Panc1 (cell line): ENCODE measurements around the gene CUEDC1. TPM values are rescaled to one million over a fixed set of nuclear protein-coding genes. Genes with fewer than 3 reads are reported as not detected.

ENCODE experiments used
- ATAC-seq: fragments of 200-7000 bp; cut with Tn5 transposase; 2 replicates; pipeline ENCODE4 v1.9.1; 2020; ENCODE audit warnings: mild to moderate bottlenecking, moderate library complexity
- BruUV-seq: library from RNA; stranded (reverse); fragments of 400-500 nt; replicated peaks from 2 replicates; lab custom pipeline; 2021; lab: Mats Ljungman, UMichigan
- CTCF ChIA-PET: fragments of 300-600 bp; sonication (Branson Sonifier 250); formaldehyde crosslinking; loops from one replicate; lab custom pipeline; 2022; ENCODE audit warnings: antibody characterized with exemption; lab: Charles Lee
- POLR2A ChIA-PET: fragments of 300-600 bp; sonication (Branson Sonifier 250); formaldehyde crosslinking; loops from one replicate; lab custom pipeline; 2022; ENCODE audit warnings: antibody characterized with exemption; lab: Charles Lee
- DNase-seq: peaks from one replicate; pipeline ENCODE4 v3.0.0-alpha.2; 2010; ENCODE audit warnings: low read depth, low spot score
- H3K27ac ChIP-seq: 2 replicates; pipeline ENCODE4 v1.5.1; 2011; ENCODE audit warnings: mild to moderate bottlenecking, low read length, inconsistent platforms
- H3K27me3 ChIP-seq: fragments of 200-500 bp; sonication (Bioruptor generic); 2 replicates; pipeline ENCODE4 v1.6.0; 2014; ENCODE audit warnings: low read length, inconsistent platforms; ENCODE audit not compliant: control insufficient read depth, insufficient read depth
- H3K36me3 ChIP-seq: fragments of 200-500 bp; sonication (Bioruptor generic); 2 replicates; pipeline ENCODE4 v1.5.1; 2014; ENCODE audit warnings: inconsistent platforms, mild to moderate bottlenecking, low read length, moderate library complexity; ENCODE audit not compliant: control insufficient read depth, insufficient read depth
- H3K4me1 ChIP-seq: 2 replicates; pipeline ENCODE4 v1.5.1; 2011; ENCODE audit warnings: inconsistent platforms, mild to moderate bottlenecking, low read length, moderate library complexity; ENCODE audit not compliant: control insufficient read depth, insufficient read depth
- H3K4me3 ChIP-seq, 2 experiments: 2 replicates each; pipeline ENCODE4 v1.5.1; 2011 to 2012; ENCODE audit warnings: low read depth in 2 of 2, low read length in 2 of 2, mild to moderate bottlenecking in 2 of 2, inconsistent platforms in 1 of 2, moderate library complexity in 1 of 2
- H3K9me3 ChIP-seq: fragments of 200-500 bp; sonication (Bioruptor generic); 2 replicates; pipeline ENCODE4 v1.5.1; 2014; ENCODE audit warnings: low read depth, mild to moderate bottlenecking, inconsistent platforms, low read length, moderate library complexity; ENCODE audit not compliant: control insufficient read depth, insufficient read depth
- POLR2AphosphoS5 ChIP-seq: IDR thresholded peaks from 2 replicates; pipeline ENCODE4 v1.6.1; 2012; ENCODE audit warnings: mild to moderate bottlenecking, low read depth, low read length, moderate library complexity
- SIN3A ChIP-seq: IDR thresholded peaks from 2 replicates; pipeline ENCODE4 v1.6.1; 2012; ENCODE audit warnings: low read depth, mild to moderate bottlenecking, low read length, moderate library complexity, borderline replicate concordance; ENCODE audit not compliant: insufficient read depth
- TCF7L2 ChIP-seq: IDR thresholded peaks from 2 replicates; pipeline ENCODE4 v1.6.1; 2011; ENCODE audit warnings: mild to moderate bottlenecking, low read depth, low read length, inconsistent platforms
- in situ Hi-C: cut with HindIII; loops from 2 replicates; pipeline ENCODE4 v1.10.0; 2016; ENCODE audit warnings: low sequenced_read_pairs, low pct_unique_long_range_greater_than_20kb
- intact Hi-C: fragments of 100-400 bp; cut with micrococcal nuclease; formaldehyde crosslinking; loops from one replicate; pipeline ENCODE4 v1.10.0; 2022; ENCODE audit not compliant: unreplicated experiment
- total RNA-seq: library from RNA; stranded (reverse); gene quantifications from one replicate; pipeline ENCODE4 v1.2.1, GENCODE V29; 2021; ENCODE audit not compliant: unreplicated experiment
- TF ChIP-seq, protein P1 (sequence below), 2 experiments: IDR thresholded peaks; 2 replicates each; pipeline ENCODE4 v1.6.1; 2011 to 2012; ENCODE audit warnings: low read depth in 2 of 2, control low read depth in 1 of 2, low read length in 1 of 2, mild to moderate bottlenecking in 1 of 2, moderate library complexity in 1 of 2; ENCODE audit not compliant: insufficient read depth in 1 of 2
- TF ChIP-seq, protein P2 (sequence below): fragments of 450-650 bp; IDR thresholded peaks from 2 replicates; pipeline ENCODE4 v1.5.1; 2017; ENCODE audit warnings: mild to moderate bottlenecking

CUEDC1 gene
- total RNA-seq, 1 experiment from 2014 or later = 103 TPM

DNA sequence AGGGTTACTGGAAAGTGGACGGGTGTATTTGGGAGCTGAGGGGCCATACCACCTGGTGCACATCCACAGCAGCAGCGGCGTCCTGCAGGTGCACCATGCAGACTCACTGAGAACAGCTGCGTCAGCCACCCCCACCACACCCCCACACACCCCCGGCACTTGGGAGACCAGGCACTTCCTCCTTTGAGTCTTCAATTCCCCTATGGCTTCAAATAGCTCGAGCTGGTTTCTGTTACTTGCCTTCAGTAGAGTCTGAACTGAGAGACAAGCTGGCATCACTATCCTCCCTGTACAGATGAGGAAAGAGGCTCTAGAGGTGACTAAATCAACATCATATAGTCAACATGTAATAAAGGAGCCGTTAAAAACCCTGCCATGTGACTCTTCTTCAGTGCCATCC, 15.4 kb downstream of the CUEDC1 start:
- Histone ChIP-seq H3K4me3 (no peak overlapping the region), H3K27ac (peak overlapping the region; percentile 76), H3K9me3 (no peaks in the 10 kb centered on the region), H3K27me3 (no peaks in the 10 kb centered on the region), H3K36me3 (no peaks in the 10 kb centered on the region), H3K4me1 (peaks cover 81% of the 10 kb centered on the region)
- TF ChIP-seq TCF7L2 (no peak), POLR2AphosphoS5 (no peak), SIN3A (no peak)
- TF ChIP-seq, protein P1, sequence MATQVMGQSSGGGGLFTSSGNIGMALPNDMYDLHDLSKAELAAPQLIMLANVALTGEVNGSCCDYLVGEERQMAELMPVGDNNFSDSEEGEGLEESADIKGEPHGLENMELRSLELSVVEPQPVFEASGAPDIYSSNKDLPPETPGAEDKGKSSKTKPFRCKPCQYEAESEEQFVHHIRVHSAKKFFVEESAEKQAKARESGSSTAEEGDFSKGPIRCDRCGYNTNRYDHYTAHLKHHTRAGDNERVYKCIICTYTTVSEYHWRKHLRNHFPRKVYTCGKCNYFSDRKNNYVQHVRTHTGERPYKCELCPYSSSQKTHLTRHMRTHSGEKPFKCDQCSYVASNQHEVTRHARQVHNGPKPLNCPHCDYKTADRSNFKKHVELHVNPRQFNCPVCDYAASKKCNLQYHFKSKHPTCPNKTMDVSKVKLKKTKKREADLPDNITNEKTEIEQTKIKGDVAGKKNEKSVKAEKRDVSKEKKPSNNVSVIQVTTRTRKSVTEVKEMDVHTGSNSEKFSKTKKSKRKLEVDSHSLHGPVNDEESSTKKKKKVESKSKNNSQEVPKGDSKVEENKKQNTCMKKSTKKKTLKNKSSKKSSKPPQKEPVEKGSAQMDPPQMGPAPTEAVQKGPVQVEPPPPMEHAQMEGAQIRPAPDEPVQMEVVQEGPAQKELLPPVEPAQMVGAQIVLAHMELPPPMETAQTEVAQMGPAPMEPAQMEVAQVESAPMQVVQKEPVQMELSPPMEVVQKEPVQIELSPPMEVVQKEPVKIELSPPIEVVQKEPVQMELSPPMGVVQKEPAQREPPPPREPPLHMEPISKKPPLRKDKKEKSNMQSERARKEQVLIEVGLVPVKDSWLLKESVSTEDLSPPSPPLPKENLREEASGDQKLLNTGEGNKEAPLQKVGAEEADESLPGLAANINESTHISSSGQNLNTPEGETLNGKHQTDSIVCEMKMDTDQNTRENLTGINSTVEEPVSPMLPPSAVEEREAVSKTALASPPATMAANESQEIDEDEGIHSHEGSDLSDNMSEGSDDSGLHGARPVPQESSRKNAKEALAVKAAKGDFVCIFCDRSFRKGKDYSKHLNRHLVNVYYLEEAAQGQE (IDR thresholded peaks at IDR 0.05; ENCODE audit: insufficient read depth in 1 of 2, low read depth in 2 of 2, low read length in 1 of 2) = no peak
- TF ChIP-seq, protein P2, sequence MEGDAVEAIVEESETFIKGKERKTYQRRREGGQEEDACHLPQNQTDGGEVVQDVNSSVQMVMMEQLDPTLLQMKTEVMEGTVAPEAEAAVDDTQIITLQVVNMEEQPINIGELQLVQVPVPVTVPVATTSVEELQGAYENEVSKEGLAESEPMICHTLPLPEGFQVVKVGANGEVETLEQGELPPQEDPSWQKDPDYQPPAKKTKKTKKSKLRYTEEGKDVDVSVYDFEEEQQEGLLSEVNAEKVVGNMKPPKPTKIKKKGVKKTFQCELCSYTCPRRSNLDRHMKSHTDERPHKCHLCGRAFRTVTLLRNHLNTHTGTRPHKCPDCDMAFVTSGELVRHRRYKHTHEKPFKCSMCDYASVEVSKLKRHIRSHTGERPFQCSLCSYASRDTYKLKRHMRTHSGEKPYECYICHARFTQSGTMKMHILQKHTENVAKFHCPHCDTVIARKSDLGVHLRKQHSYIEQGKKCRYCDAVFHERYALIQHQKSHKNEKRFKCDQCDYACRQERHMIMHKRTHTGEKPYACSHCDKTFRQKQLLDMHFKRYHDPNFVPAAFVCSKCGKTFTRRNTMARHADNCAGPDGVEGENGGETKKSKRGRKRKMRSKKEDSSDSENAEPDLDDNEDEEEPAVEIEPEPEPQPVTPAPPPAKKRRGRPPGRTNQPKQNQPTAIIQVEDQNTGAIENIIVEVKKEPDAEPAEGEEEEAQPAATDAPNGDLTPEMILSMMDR = no peak
- intact Hi-C loops (no loop called here), in situ Hi-C loops (no loop called here)
- TSS peak; percentile 15 for BruUV-seq
- POLR2A ChIA-PET = interaction anchor here (0.6 to 1.0 kb wide), 2 partner anchors 14 to 67 kb away, joined by 3 to 8 read pairs; no protein-coding TSS in a partner anchor
- CTCF ChIA-PET = interaction anchor here (0.6 to 0.7 kb wide), 2 partner anchors 9 to 48 kb away, joined by 6 to 9 read pairs; no protein-coding TSS in a partner anchor
- DNase-seq (no peak), ATAC-seq (no peak)

DNA sequence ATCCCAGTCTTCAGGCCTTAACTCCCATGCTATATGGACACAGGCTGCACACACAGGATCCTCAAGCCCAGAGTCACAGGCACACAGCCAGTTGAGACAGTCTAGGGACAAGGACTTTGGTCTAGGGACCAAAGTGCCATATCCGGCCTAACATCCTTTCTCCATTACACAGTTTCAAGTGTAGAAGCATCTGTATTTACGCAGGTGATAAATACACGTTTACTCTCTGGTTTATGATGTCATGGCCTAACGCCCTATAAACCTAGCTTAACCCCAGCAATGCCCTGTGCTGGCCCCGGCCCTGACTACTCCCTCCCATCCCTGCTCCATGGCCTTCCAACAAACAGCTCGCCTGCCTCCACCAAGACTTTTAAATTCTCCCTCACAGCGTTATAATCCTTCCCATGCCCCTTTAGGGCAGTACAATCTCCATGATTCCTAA, 17.1 kb downstream of the CUEDC1 start:
- no peak for TF ChIP-seq SIN3A
- TF ChIP-seq TCF7L2 = no peak
- TF ChIP-seq, protein P2 = no peak
- TF ChIP-seq, protein P1 (IDR thresholded peaks at IDR 0.05; ENCODE audit: insufficient read depth in 1 of 2, low read depth in 2 of 2, low read length in 1 of 2) = no peak
- no peak for TF ChIP-seq POLR2AphosphoS5
- CTCF ChIA-PET = no interaction called here
- POLR2A ChIA-PET = interaction anchor here (0.6 kb wide), 1 partner anchor 8 kb away, joined by 4 read pairs; no protein-coding TSS in a partner anchor
- Histone ChIP-seq H3K36me3 (no peaks in the 10 kb centered on the region), H3K9me3 (no peaks in the 10 kb centered on the region), H3K27ac (peak overlapping the region; percentile 76), H3K4me3 (no peak overlapping the region), H3K4me1 (peaks cover 75% of the 10 kb centered on the region), H3K27me3 (no peaks in the 10 kb centered on the region)
- intact Hi-C loops (no loop called here), in situ Hi-C loops (no loop called here)
- DNase-seq (no peak), ATAC-seq (no peak)
- no TSS peak for BruUV-seq
